22Rv1 (cell line): ENCODE data around the gene TUB.

ENCODE experiments used
- ZFX ChIP-seq: fragments of 450-650 bp; IDR thresholded peaks from 2 replicates; pipeline ENCODE4 v1.6.1; 2017; ENCODE audit warnings: antibody characterized with exemption, borderline replicate concordance
- TF ChIP-seq, protein P1 (sequence below): fragments of 450-650 bp; IDR thresholded peaks from 2 replicates; pipeline ENCODE4 v1.5.1; 2017; ENCODE audit warnings: mild to moderate bottlenecking

DNA sequence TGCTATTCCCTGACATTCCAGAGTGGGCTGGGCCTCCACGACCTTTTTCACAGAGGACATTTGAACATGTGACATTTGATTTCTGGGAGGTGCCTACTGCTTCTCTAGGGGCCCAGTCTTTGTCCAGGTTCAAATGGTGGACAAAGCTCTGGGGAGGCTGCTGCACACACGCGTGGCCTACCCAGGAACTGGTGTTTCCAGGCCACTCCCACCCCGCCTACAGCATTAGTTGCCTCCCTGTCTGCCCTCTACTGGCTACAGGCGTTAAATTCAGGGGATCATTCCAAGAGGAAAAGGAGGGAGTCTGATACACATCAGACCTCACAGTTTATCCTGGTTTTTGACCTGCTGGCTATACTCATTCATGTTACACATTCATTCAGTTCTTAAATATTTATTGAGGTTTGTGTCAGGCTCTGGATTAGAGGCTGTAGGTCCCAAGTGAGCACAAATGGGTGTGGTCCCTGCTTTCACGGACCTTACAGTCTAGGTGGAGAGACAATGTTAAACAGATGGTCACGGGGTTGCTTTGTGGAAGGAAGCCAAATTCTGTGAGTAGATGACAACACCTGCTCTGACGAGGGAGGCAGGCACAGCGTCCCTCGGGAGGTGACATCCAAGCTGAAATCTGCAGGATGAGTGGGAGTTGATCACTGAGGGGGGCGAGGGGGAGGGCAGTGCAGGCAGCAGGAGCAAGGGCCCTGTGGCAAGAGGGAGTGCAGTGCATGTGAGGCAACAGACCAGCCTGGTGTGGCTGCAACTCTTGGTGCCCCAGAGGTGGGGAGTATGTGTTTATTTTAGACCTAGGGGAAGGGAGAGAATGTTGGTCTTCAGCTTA, 11.8 kb downstream of the TUB start:
- TF ChIP-seq, protein P1, sequence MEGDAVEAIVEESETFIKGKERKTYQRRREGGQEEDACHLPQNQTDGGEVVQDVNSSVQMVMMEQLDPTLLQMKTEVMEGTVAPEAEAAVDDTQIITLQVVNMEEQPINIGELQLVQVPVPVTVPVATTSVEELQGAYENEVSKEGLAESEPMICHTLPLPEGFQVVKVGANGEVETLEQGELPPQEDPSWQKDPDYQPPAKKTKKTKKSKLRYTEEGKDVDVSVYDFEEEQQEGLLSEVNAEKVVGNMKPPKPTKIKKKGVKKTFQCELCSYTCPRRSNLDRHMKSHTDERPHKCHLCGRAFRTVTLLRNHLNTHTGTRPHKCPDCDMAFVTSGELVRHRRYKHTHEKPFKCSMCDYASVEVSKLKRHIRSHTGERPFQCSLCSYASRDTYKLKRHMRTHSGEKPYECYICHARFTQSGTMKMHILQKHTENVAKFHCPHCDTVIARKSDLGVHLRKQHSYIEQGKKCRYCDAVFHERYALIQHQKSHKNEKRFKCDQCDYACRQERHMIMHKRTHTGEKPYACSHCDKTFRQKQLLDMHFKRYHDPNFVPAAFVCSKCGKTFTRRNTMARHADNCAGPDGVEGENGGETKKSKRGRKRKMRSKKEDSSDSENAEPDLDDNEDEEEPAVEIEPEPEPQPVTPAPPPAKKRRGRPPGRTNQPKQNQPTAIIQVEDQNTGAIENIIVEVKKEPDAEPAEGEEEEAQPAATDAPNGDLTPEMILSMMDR, result peak; percentile 89
- TF ChIP-seq ZFX, result no peak
